GM20431 (cell line): Measurements from ENCODE around the gene SUPT5H.

Experiments
- in situ Hi-C: fragments of 300-500 bp; cut with MseI, MboI; formaldehyde crosslinking; loops from one replicate; pipeline ENCODE4 v1.15.0; 2020; ENCODE audit warnings: low sequenced_read_pairs; ENCODE audit not compliant: unreplicated experiment

SUPT5H gene

GRCh38 chr19:39483141-39483540 is 37.8 kb downstream of the SUPT5H start:
- in situ Hi-C loops, result no loop called here

GRCh38 chr19:39489756-39490155 is 44.4 kb downstream of the SUPT5H start:
- in situ Hi-C loops, result no loop called here

GRCh38 chr19:39492225-39492624 is 46.8 kb downstream of the SUPT5H start:
- in situ Hi-C loops, result no loop called here

GRCh38 chr19:39492788-39493187 is 47.4 kb downstream of the SUPT5H start:
- in situ Hi-C loops, result no loop called here

- in situ Hi-C loops, result no loop called here
Measured at GRCh38 chr19:39494661-39495060, 49.3 kb downstream of the SUPT5H start.

- in situ Hi-C loops, result no loop called here
Measured at GRCh38 chr19:39496063-39496462, 50.7 kb downstream of the SUPT5H start.

- in situ Hi-C loops, result no loop called here
Measured at GRCh38 chr19:39497701-39497995, 52.3 kb downstream of the SUPT5H start.

GRCh38 chr19:39497996-39498797 is 52.8 kb downstream of the SUPT5H start:
- in situ Hi-C loops, result no loop called here

- in situ Hi-C loops, result no loop called here
Measured at GRCh38 chr19:39498798-39499642, 53.6 kb downstream of the SUPT5H start, which contains the start of gene DLL3. DLL3 (plus strand) TSS chr19:39498947; CDS start chr19:39498975, 28 bp downstream.

- in situ Hi-C loops, result no loop called here
Measured at GRCh38 chr19:39499932-39500331, 54.5 kb downstream of the SUPT5H start.

GRCh38 chr19:39500543-39500942 is 55.2 kb downstream of the SUPT5H start:
- in situ Hi-C loops, result no loop called here

GRCh38 chr19:39501340-39501739 is 56.0 kb downstream of the SUPT5H start:
- in situ Hi-C loops, result no loop called here

- in situ Hi-C loops, result no loop called here
Measured at GRCh38 chr19:39502640-39503417, 57.4 kb downstream of the SUPT5H start.

GRCh38 chr19:39506598-39506943 is 61.2 kb downstream of the SUPT5H start:
- in situ Hi-C loops, result no loop called here

- in situ Hi-C loops, result no loop called here
Measured at GRCh38 chr19:39506944-39507714, 61.7 kb downstream of the SUPT5H start.

- in situ Hi-C loops, result no loop called here
Measured at GRCh38 chr19:39507715-39508364, 62.5 kb downstream of the SUPT5H start.

GRCh38 chr19:39508629-39509028 is 63.2 kb downstream of the SUPT5H start:
- in situ Hi-C loops, result no loop called here

GRCh38 chr19:39509233-39509632 is 63.9 kb downstream of the SUPT5H start:
- in situ Hi-C loops, result no loop called here

GRCh38 chr19:39512988-39513387 is 67.6 kb downstream of the SUPT5H start:
- in situ Hi-C loops, result no loop called here
